Thyroid gland (tissue), 4 donors: ENCODE results near the gene NT5C3A.

ENCODE experiments used
- CTCF ChIP-seq, 6 experiments: fragments of 200-600 bp in 3 of 6; fragments of 450-650 bp in 3 of 6; sonication (generic) in 3 of 6; IDR thresholded peaks; one replicate each; pipeline ENCODE4 v1.5.1; 2016 to 2019; ENCODE audit warnings: antibody characterized with exemption in 6 of 6, mild to moderate bottlenecking in 2 of 6, inconsistent platforms in 1 of 6, moderate library complexity in 1 of 6
- POLR2A ChIP-seq, 2 donors: fragments of 450-650 bp; IDR thresholded peaks; one replicate each; pipeline ENCODE4 v1.6.1; 2017; ENCODE audit warnings: antibody characterized with exemption in 2 of 2, mild to moderate bottlenecking in 2 of 2, moderate library complexity in 1 of 2

GRCh38 chr7:33035776-33036175, 26.8 kb downstream of the NT5C3A start:
- TF ChIP-seq POLR2A (IDR thresholded peaks at IDR 0.05), result no peak
- TF ChIP-seq CTCF (IDR thresholded peaks at IDR 0.05), result no peak
